Mammary epithelial cell (primary cell): ENCODE measurements around the gene FGF12.

Source experiments
- CTCF ChIP-seq, 2 donors: IDR thresholded peaks in 1 of 2; conservative IDR thresholded peaks in 1 of 2; 2 replicates each; pipeline ENCODE4 v1.5.1; 2011 to 2012; ENCODE audit warnings: inconsistent platforms in 2 of 2, low read length in 2 of 2, mild to moderate bottlenecking in 2 of 2, control low read depth in 1 of 2, low read depth in 1 of 2; ENCODE audit not compliant: insufficient read depth in 1 of 2; ENCODE audit errors: extremely low read depth in 1 of 2
- EZH2 ChIP-seq: IDR thresholded peaks from 2 replicates; pipeline ENCODE4 v1.6.1; 2012; ENCODE audit warnings: low read length, inconsistent platforms, borderline replicate concordance

- TF ChIP-seq CTCF (conservative IDR thresholded peaks at IDR 0.05 in 1 of 2, IDR thresholded peaks at IDR 0.05 in 1 of 2; ENCODE audit: extremely low read depth in 1 of 2, insufficient read depth in 1 of 2, low read depth in 1 of 2, low read length in 2 of 2) (no peak), EZH2 (no peak)
Observed at GRCh38 chr3:192685801-192686200, 41.5 kb downstream of the FGF12 start.
